CD4-positive, alpha-beta memory T cell (primary cell): ENCODE results near the gene TUT4. TPM values are rescaled to one million over a fixed set of nuclear protein-coding genes. Genes with fewer than 3 reads are reported as not detected.

Experiments used
- CTCF ChIA-PET: fragments of 350-600 bp; sonication (Branson Sonifier 250); formaldehyde crosslinking; loops from one replicate; lab custom pipeline; 2021; ENCODE audit warnings: inconsistent platforms; ENCODE audit not compliant: partially characterized antibody; lab: Charles Lee
- POLR2A ChIA-PET: fragments of 350-600 bp; sonication (Branson Sonifier 250); formaldehyde crosslinking; loops from one replicate; lab custom pipeline; 2021; ENCODE audit not compliant: partially characterized antibody; lab: Charles Lee
- DNase-seq, 5 donors: peaks; one replicate each; pipeline versions ENCODE4 v3.0.0 to v3.0.0-alpha.2; 2020 to 2022; ENCODE audit warnings: mixed read lengths in 1 of 5
- H3K27ac ChIP-seq: one replicate; pipeline ENCODE4 v1.7.0; 2013; ENCODE audit warnings: low read depth, low read length
- H3K27me3 ChIP-seq: 2 replicates; pipeline ENCODE4 v1.7.0; 2013; ENCODE audit warnings: mild to moderate bottlenecking, low read length, moderate library complexity; ENCODE audit not compliant: insufficient read depth
- H3K36me3 ChIP-seq: 2 replicates; pipeline ENCODE4 v1.7.0; 2013; ENCODE audit warnings: mild to moderate bottlenecking, low read length, moderate library complexity; ENCODE audit not compliant: insufficient read depth
- H3K4me1 ChIP-seq: 2 replicates; pipeline ENCODE4 v1.7.0; 2013; ENCODE audit warnings: mild to moderate bottlenecking, low read length, moderate library complexity; ENCODE audit not compliant: insufficient read depth
- H3K4me3 ChIP-seq, 2 donors: one replicate each; pipeline ENCODE4 v1.7.0; 2013; ENCODE audit warnings: low read length in 2 of 2, mild to moderate bottlenecking in 1 of 2
- H3K9me3 ChIP-seq, 2 donors: one replicate each; pipeline ENCODE4 v1.7.0; 2013; ENCODE audit warnings: low read length in 2 of 2, control low read depth in 1 of 2; ENCODE audit not compliant: control insufficient read depth in 1 of 2
- H3K27ac Mint-ChIP-seq, 7 donors: one replicate each; pipeline ENCODE4 v1.8.0; 2020 to 2021; ENCODE audit warnings: mixed read lengths in 7 of 7, mild to moderate bottlenecking in 6 of 7, inconsistent platforms in 3 of 7, moderate library complexity in 3 of 7
- H3K27me3 Mint-ChIP-seq, 2 donors: one replicate each; pipeline ENCODE4 v1.8.0; 2020 to 2021; ENCODE audit warnings: mixed read lengths in 2 of 2
- H3K36me3 Mint-ChIP-seq, 2 donors: one replicate each; pipeline ENCODE4 v1.8.0; 2020 to 2021; ENCODE audit warnings: mixed read lengths in 2 of 2, inconsistent platforms in 1 of 2, mild to moderate bottlenecking in 1 of 2
- H3K4me1 Mint-ChIP-seq, 4 donors: one replicate each; pipeline ENCODE4 v1.8.0; 2020 to 2021; ENCODE audit warnings: mixed read lengths in 4 of 4, mild to moderate bottlenecking in 1 of 4
- H3K4me3 Mint-ChIP-seq, 8 donors: one replicate each; pipeline ENCODE4 v1.8.0; 2020 to 2021; ENCODE audit warnings: mixed read lengths in 8 of 8, mild to moderate bottlenecking in 7 of 8, moderate library complexity in 6 of 8, inconsistent platforms in 3 of 8
- H3K9me3 Mint-ChIP-seq, 8 donors: one replicate each; pipeline ENCODE4 v1.8.0; 2020 to 2021; ENCODE audit warnings: mixed read lengths in 8 of 8, mild to moderate bottlenecking in 5 of 8, inconsistent platforms in 3 of 8, moderate library complexity in 1 of 8
- intact Hi-C: fragments of 100-400 bp; cut with micrococcal nuclease; formaldehyde crosslinking; loops from one replicate; pipeline ENCODE4 v1.15.1; 2023
- polyA plus RNA-seq, 2 donors: library from polyadenylated mRNA; unstranded; fragments of 300-500 nt; fragmentation: Illumina TruSeq; gene quantifications; one replicate each; pipeline ENCODE4 v1.2.3, GENCODE V29; 2021
- total RNA-seq, 2 experiments: library from RNA; stranded (reverse); gene quantifications; one replicate each; pipeline ENCODE4 v1.2.3, GENCODE V29; 2021

The TUT4 gene
- total and polyA plus RNA-seq, 4 experiments from 2014 or later: 22.4 to 159 (median 96.8) TPM

DNA sequence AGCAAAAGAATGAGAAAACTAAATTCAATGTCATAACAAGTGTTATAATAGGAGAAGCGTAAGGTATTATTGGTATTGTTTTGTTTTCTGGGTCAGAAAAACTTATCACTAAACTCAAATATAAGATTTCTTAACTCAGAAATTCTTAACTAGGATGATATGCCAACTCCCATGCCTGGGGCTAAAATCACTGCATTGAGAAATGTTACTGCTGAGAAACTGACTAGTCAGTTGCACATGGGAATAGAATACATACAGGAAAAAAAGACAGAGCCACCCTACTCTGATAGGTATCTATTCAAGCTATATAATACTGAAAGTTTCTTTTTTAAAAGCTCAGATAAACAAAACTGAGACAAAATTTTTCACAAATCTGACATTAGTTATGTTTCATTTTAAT is 92.2 kb downstream of the TUT4 start:
- Mint-ChIP-seq H3K36me3 (peaks cover 17 to 41% of the 10 kb centered on the region in 2 donors), H3K27me3 (no peaks in the 10 kb centered on the region)

DNA sequence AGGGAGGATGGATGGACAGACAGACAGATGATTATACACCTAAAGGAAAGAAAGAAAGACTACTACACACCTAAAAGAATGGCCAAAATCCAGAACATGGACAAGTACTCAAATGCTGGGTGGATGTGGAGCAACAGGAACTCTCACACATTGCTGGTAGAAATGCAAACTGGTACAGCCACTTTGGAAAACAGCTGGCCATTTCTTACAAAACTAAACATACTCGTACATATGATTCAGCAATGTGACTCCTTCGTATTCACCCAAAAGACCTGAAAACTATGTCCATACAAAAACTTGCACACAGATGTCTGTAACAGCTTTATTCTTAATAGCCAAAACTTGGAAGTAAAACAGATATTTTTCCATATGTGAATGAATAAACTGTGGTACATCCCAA is 97.2 kb downstream of the TUT4 start:
- ChIA-PET POLR2A (no interaction called here), CTCF (interaction anchor here (1.0 kb wide), 2 partner anchors 101 to 285 kb away, joined by 3 read pairs; no protein-coding TSS in a partner anchor)
- Mint-ChIP-seq H3K4me3 (no peak overlapping the region), H3K27ac (no peak overlapping the region), H3K27me3 (no peaks in the 10 kb centered on the region), H3K4me1 (peaks cover 0 to 6% (median 1%) of the 10 kb centered on the region in 4 donors), H3K36me3 (peaks cover 31 to 38% of the 10 kb centered on the region in 2 donors), H3K9me3 (no peaks in the 10 kb centered on the region)
- Histone ChIP-seq H3K4me3 (no peak overlapping the region), H3K27ac (no peak overlapping the region), H3K4me1 (no peaks in the 10 kb centered on the region), H3K9me3 (no peaks in the 10 kb centered on the region), H3K36me3 (peaks cover 4% of the 10 kb centered on the region), H3K27me3 (no peaks in the 10 kb centered on the region)
- DNase-seq: no peak
- intact Hi-C loops: no loop called here

More for the DNA sequence above, 92.2 kb downstream of the TUT4 start:
- Mint-ChIP-seq H3K27ac (peak overlapping the region in 3 of 7 donors; percentile 18 to 86 (median 20)), H3K4me1 (peaks cover 0 to 3% (median 0%) of the 10 kb centered on the region in 4 donors), H3K4me3 (no peak overlapping the region), H3K9me3 (no peaks in the 10 kb centered on the region)
- Histone ChIP-seq H3K27me3 (no peaks in the 10 kb centered on the region), H3K36me3 (peaks cover 4% of the 10 kb centered on the region), H3K9me3 (no peaks in the 10 kb centered on the region), H3K4me3 (no peak overlapping the region), H3K27ac (no peak overlapping the region), H3K4me1 (no peaks in the 10 kb centered on the region)
- ChIA-PET CTCF (no interaction called here), POLR2A (interaction anchor here (1.3 kb wide), 1 partner anchor 56 kb away, joined by 3 read pairs; the partner anchor contains the start of genes ORC1 and PRPF38A)
- DNase-seq: no peak
- intact Hi-C loops: no loop called here

DNA sequence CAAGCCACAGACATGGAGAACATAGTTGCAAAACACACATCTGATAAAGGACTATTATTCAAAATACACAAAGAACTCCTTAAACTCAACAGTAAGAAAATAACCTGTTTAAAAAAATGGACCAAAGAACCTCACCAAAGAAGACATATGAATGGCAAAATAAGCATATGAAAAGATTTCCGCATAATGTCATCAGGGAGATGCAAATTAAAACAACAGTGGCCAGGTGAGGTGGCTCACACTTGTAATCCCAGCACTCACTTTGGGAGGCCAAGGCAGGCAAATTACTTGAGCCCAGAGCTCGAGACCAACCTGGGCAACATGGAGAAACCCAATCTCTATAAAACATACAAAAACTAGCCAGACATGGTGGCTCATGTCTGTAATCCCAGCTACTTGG is 98.1 kb downstream of the TUT4 start:
- no peaks in the 10 kb centered on the region for H3K9me3 ChIP-seq
- H3K4me1 ChIP-seq: no peaks in the 10 kb centered on the region
- no peak overlapping the region for H3K4me3 ChIP-seq
- no peak overlapping the region for H3K27ac ChIP-seq
- H3K27ac Mint-ChIP-seq: peak overlapping the region in 1 of 7 donors; percentile 28
- peaks cover 32 to 35% of the 10 kb centered on the region in 2 donors for H3K36me3 Mint-ChIP-seq
- no peaks in the 10 kb centered on the region for H3K27me3 ChIP-seq
- POLR2A ChIA-PET: interaction anchor here (2.1 kb wide), 1 partner anchor 31 kb away, joined by 6 read pairs; no protein-coding TSS in a partner anchor
- DNase-seq: no peak
- intact Hi-C loops: no loop called here
- no peak overlapping the region for H3K4me3 Mint-ChIP-seq
- no peaks in the 10 kb centered on the region for H3K9me3 Mint-ChIP-seq
- CTCF ChIA-PET: no interaction called here
- peaks cover 4% of the 10 kb centered on the region for H3K36me3 ChIP-seq
- peaks cover 0 to 6% (median 1%) of the 10 kb centered on the region in 4 donors for H3K4me1 Mint-ChIP-seq
- no peaks in the 10 kb centered on the region for H3K27me3 Mint-ChIP-seq

DNA sequence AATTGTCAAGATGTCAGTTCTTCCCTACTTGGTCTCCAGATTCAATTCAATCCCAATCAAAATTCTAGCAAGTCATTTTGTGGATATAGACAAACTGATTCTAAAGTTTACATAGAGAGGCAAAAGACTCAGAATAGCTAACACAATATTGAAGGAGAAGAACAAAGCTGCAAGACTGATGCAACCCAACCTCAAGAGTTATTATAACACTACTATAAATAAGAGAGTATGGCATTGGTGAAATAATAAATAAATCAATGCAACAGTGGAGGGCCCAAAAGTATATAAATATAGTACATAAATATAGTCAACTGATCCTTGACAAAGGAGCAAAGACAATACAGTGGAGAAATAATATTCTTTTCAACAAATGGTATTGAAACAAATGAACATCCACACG is 98.8 kb downstream of the TUT4 start:
- CTCF ChIA-PET: no interaction called here
- Histone ChIP-seq H3K36me3 (peaks cover 4% of the 10 kb centered on the region), H3K4me3 (no peak overlapping the region), H3K4me1 (no peaks in the 10 kb centered on the region), H3K9me3 (no peaks in the 10 kb centered on the region), H3K27ac (no peak overlapping the region), H3K27me3 (no peaks in the 10 kb centered on the region)
- H3K4me1 Mint-ChIP-seq: peaks cover 0 to 8% (median 1%) of the 10 kb centered on the region in 4 donors
- H3K4me3 Mint-ChIP-seq: no peak overlapping the region
- POLR2A ChIA-PET: interaction anchor here (2.1 kb wide), 1 partner anchor 30 kb away, joined by 6 read pairs; no protein-coding TSS in a partner anchor
- peaks cover 35 to 38% of the 10 kb centered on the region in 2 donors for H3K36me3 Mint-ChIP-seq
- H3K27ac Mint-ChIP-seq: no peak overlapping the region
- H3K27me3 Mint-ChIP-seq: no peaks in the 10 kb centered on the region
- DNase-seq: no peak
- no peaks in the 10 kb centered on the region for H3K9me3 Mint-ChIP-seq
- intact Hi-C loops: no loop called here

DNA sequence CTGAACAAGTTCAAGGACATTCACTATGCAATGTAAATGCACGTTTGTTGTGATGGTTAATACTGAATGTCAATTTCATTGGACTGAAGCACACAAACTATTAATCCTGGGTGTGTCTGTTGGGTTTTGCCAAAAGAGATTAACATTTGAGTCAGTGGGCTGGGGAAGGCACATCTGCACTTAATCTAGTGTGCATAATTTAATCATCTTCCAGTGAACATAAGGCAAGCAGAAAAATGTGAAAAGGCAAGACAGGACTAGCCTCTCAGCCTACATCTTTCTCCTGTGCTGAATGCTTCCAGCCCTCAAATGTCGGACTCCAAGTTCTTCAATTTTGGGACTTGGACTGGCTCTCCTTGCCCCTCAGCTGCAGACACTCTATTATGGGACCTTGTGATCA is 108.4 kb downstream of the TUT4 start:
- H3K4me1 ChIP-seq: no peaks in the 10 kb centered on the region
- DNase-seq: no peak
- H3K4me3 ChIP-seq: no peak overlapping the region
- H3K4me1 Mint-ChIP-seq: peaks cover 0 to 4% (median 0%) of the 10 kb centered on the region in 4 donors
- H3K9me3 Mint-ChIP-seq: no peaks in the 10 kb centered on the region
- no peak overlapping the region for H3K27ac Mint-ChIP-seq
- CTCF ChIA-PET: no interaction called here
- H3K9me3 ChIP-seq: no peaks in the 10 kb centered on the region
- H3K27me3 ChIP-seq: no peaks in the 10 kb centered on the region
- H3K4me3 Mint-ChIP-seq: no peak overlapping the region
- peaks cover 27 to 51% of the 10 kb centered on the region in 2 donors for H3K36me3 Mint-ChIP-seq
- no peaks in the 10 kb centered on the region for H3K27me3 Mint-ChIP-seq
- peaks cover 27% of the 10 kb centered on the region for H3K36me3 ChIP-seq
- intact Hi-C loops: no loop called here
- no peak overlapping the region for H3K27ac ChIP-seq
- POLR2A ChIA-PET: no interaction called here

DNA sequence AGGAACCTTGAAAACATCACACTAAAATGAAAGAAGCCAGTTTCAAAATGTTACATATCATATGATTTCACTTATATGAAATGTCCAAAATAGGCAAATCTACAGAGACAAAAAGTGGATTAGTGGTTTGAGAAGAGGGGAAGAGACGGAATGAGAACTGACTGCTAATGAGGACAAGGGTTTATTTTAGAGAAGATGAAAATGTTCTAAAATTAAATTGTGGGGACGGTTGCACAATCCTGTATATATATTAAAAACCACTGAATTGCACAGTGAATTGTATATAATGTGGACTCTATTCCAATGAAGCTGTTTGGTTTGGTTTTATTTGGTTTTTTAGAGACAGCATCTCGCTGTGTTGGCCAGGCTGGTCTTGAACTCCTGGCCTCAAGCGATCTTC is 112.9 kb downstream of the TUT4 start:
- ChIA-PET CTCF (no interaction called here), POLR2A (interaction anchor here (0.7 to 1.3 kb wide), 2 partner anchors 16 to 36 kb away, joined by 4 read pairs; partner anchors contain the start of genes ORC1 and PRPF38A)
- Histone ChIP-seq H3K4me1 (no peaks in the 10 kb centered on the region), H3K4me3 (no peak overlapping the region), H3K27me3 (no peaks in the 10 kb centered on the region), H3K27ac (no peak overlapping the region), H3K36me3 (peaks cover 28% of the 10 kb centered on the region), H3K9me3 (no peaks in the 10 kb centered on the region)
- Mint-ChIP-seq H3K4me1 (peaks cover 0 to 3% (median 0%) of the 10 kb centered on the region in 4 donors), H3K27me3 (no peaks in the 10 kb centered on the region), H3K9me3 (no peaks in the 10 kb centered on the region), H3K36me3 (peaks cover 37 to 59% of the 10 kb centered on the region in 2 donors), H3K27ac (peak overlapping the region in 4 of 7 donors; percentile 37 to 69 (median 40)), H3K4me3 (no peak overlapping the region)
- intact Hi-C loops: no loop called here
- no peak for DNase-seq

DNA sequence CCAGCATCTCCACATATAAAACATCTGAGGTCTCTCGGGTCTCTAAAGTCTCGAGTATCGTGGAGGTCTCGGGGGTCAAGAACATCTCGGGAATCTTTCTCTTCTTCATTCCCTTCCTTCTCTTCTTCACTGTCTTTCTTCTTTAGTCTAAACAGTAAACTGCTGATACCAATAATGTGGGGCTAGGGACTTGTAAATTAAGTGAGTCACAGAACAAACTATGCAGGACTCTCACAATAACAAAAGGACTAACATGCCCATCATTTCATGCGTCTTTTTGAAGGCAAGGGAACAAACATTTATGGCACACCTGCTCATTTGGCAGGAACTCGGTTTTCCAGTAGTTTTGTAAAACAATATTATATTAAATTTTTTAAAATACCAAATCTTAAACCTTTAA is 116.1 kb downstream of the TUT4 start:
- no peak for DNase-seq
- H3K4me1 ChIP-seq: no peaks in the 10 kb centered on the region
- ChIA-PET CTCF (no interaction called here), POLR2A (no interaction called here)
- Mint-ChIP-seq H3K27ac (no peak overlapping the region), H3K27me3 (no peaks in the 10 kb centered on the region), H3K36me3 (peaks cover 45 to 68% of the 10 kb centered on the region in 2 donors), H3K9me3 (peaks cover 0 to 1% (median 0%) of the 10 kb centered on the region in 8 donors), H3K4me1 (peaks cover 0 to 3% (median 0%) of the 10 kb centered on the region in 4 donors), H3K4me3 (no peak overlapping the region)
- no peak overlapping the region for H3K27ac ChIP-seq
- H3K9me3 ChIP-seq: no peaks in the 10 kb centered on the region
- H3K4me3 ChIP-seq: no peak overlapping the region
- peaks cover 25% of the 10 kb centered on the region for H3K36me3 ChIP-seq
- H3K27me3 ChIP-seq: no peaks in the 10 kb centered on the region
- intact Hi-C loops: no loop called here
